ENCODE results near the gene ZNF518B. TPM values are rescaled to one million over a fixed set of nuclear protein-coding genes. Genes with fewer than 3 reads are reported as not detected.

The ZNF518B gene
- total and polyA plus RNA-seq, 9 of the 15 experiments (the other 6 are each of a cell fraction or from before 2014, with no cell fraction given) = 13.1 to 48.9 (median 37.5) TPM

DNA sequence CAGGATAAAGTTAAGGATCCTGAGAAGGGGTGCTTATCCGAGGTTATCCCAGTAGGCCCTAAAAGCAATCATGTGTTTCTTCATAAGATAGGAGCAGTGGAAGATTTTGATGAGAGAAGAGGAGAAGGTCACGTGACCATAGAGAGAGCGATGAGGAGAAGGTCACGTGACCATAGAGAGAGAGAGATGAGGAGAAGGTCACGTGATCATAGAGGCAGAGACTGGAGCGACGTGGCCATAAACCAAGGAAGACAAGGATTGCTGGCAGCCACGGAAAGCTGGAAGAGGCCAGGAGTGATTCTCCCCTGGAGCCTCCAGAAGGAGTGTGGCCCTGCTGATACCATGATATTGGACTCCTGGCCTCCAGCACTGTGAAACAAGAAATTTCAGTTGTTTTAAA is 38.4 kb upstream of the ZNF518B start (continued):
- TF ChIP-seq RCOR1 (IDR thresholded peaks at IDR 0.05; ENCODE audit: borderline replicate concordance in 1 of 2, low read depth in 2 of 2, low read length in 2 of 2) = no peak
- TF ChIP-seq NCOA4 (IDR thresholded peaks at IDR 0.05; ENCODE audit: partially characterized antibody) = no peak
- no peak for TF ChIP-seq ZFP30 (CRISPR knock-in tag; IDR thresholded peaks at IDR 0.05; ENCODE audit: borderline replicate concordance)
- TF ChIP-seq, protein P1, sequence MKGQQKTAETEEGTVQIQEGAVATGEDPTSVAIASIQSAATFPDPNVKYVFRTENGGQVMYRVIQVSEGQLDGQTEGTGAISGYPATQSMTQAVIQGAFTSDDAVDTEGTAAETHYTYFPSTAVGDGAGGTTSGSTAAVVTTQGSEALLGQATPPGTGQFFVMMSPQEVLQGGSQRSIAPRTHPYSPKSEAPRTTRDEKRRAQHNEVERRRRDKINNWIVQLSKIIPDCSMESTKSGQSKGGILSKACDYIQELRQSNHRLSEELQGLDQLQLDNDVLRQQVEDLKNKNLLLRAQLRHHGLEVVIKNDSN (CRISPR knock-in tag; IDR thresholded peaks at IDR 0.05) = peak; percentile 93
- TF ChIP-seq ETS1 (conservative IDR thresholded peaks at IDR 0.05; ENCODE audit: control insufficient read depth, low read depth, low read length) = no peak
- no peak for TF ChIP-seq CLOCK (CRISPR knock-in tag; IDR thresholded peaks at IDR 0.05; ENCODE audit: borderline replicate concordance)
- no peak for TF ChIP-seq ZNF740 (CRISPR knock-in tag; IDR thresholded peaks at IDR 0.05)
- TF ChIP-seq ZNF740 (tag; IDR thresholded peaks at IDR 0.05) = no peak
- TF ChIP-seq SMARCA5 (IDR thresholded peaks at IDR 0.05) = no peak
- no peak for TF ChIP-seq TRIM25 (IDR thresholded peaks at IDR 0.05; ENCODE audit: borderline replicate concordance)
- no peak for TF ChIP-seq ZNF197 (CRISPR knock-in tag; IDR thresholded peaks at IDR 0.05; ENCODE audit: low read depth)
- no peak for TF ChIP-seq MAFG (tag; conservative IDR thresholded peaks at IDR 0.05)
- TF ChIP-seq AFF1 (IDR thresholded peaks at IDR 0.05; ENCODE audit: low read depth in 1 of 2, partially characterized antibody in 2 of 2) = no peak

Data from K562 (cell line).